ENCODE measurements around the gene NCAPG2.

NCAPG2 gene

DNA sequence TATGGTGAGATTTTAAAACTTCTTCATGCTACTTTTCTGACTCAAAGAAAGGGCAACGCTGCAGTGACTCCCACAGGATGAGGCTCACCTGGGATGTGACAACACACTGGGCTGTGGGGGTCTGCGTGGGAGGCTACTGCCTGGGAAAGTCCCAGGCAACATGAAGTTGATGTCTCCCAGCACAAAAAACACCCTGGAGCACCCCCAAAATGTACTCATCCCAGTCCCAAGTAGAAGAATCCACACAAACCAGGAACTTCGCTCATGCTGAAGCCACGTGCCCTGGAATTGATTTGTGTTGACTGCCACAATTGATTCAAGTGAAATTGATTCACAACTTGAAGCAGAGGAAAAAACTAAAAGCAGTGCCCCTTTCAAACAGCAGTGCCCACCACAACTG is 92.1 kb downstream of the NCAPG2 start:
- H3K36me3 ChIP-seq (ENCODE audit: control insufficient read depth in 1 of 2, insufficient read depth in 2 of 2, low read length in 2 of 2) = peaks cover 3 to 8% of the 10 kb centered on the region in 2 experiments
- no peak overlapping the region for H2AFZ ChIP-seq (ENCODE audit: insufficient read depth, low read length, poor library complexity)
- no peak overlapping the region for H2AK5ac ChIP-seq (ENCODE audit: low read length)
- no peak overlapping the region for H3K9ac ChIP-seq (ENCODE audit: low read length)
- no peaks in the 10 kb centered on the region for H3K79me1 ChIP-seq (ENCODE audit: low read length)
- H3K79me2 ChIP-seq (ENCODE audit: control insufficient read depth, insufficient read depth, low read length, poor library complexity) = no peaks in the 10 kb centered on the region
- H3K23ac ChIP-seq (ENCODE audit: low read length) = peak overlapping the region; percentile 83
- H3K27me3 ChIP-seq (ENCODE audit: insufficient read depth, low read length) = no peaks in the 10 kb centered on the region
- H3K9me3 ChIP-seq (ENCODE audit: insufficient read depth, low read depth, low read length) = peaks cover 3% of the 10 kb centered on the region
- H3K14ac ChIP-seq (ENCODE audit: low read length) = no peak overlapping the region
- no peak overlapping the region for H2BK12ac ChIP-seq (ENCODE audit: low read length)
- no peaks in the 10 kb centered on the region for H3K4me1 ChIP-seq (ENCODE audit: control insufficient read depth in 1 of 2, insufficient read depth in 2 of 2, low read length in 2 of 2)
- H4K12ac ChIP-seq (ENCODE audit: low read depth, low read length) = no peak overlapping the region
- H3K27ac ChIP-seq (ENCODE audit: low read depth, low read length) = no peak overlapping the region
- no peak for DNase-seq
- H3K4ac ChIP-seq (ENCODE audit: low read depth, low read length) = no peak overlapping the region
- no peak overlapping the region for H2BK5ac ChIP-seq (ENCODE audit: low read depth, low read length, poor library complexity)
- H4K91ac ChIP-seq (ENCODE audit: low read depth, low read length) = no peak overlapping the region
- H3K18ac ChIP-seq (ENCODE audit: low read length) = no peak overlapping the region
- no peak overlapping the region for H2BK120ac ChIP-seq (ENCODE audit: insufficient read depth, low read length, poor library complexity)
- no CpG with 5 or more reads among the region's 4 CpGs for WGBS (ENCODE audit: extremely low coverage, insufficient coverage, insufficient read length)
- no peak overlapping the region for H4K8ac ChIP-seq (ENCODE audit: low read depth, low read length)
- H3K4me2 ChIP-seq (ENCODE audit: low read length) = no peak overlapping the region
- H3K4me3 ChIP-seq (ENCODE audit: low read depth, low read length) = no peak overlapping the region

- no peak for DNase-seq
Measured at GRCh38 chr7:158611541-158611940, 93.1 kb downstream of the NCAPG2 start.

DNA sequence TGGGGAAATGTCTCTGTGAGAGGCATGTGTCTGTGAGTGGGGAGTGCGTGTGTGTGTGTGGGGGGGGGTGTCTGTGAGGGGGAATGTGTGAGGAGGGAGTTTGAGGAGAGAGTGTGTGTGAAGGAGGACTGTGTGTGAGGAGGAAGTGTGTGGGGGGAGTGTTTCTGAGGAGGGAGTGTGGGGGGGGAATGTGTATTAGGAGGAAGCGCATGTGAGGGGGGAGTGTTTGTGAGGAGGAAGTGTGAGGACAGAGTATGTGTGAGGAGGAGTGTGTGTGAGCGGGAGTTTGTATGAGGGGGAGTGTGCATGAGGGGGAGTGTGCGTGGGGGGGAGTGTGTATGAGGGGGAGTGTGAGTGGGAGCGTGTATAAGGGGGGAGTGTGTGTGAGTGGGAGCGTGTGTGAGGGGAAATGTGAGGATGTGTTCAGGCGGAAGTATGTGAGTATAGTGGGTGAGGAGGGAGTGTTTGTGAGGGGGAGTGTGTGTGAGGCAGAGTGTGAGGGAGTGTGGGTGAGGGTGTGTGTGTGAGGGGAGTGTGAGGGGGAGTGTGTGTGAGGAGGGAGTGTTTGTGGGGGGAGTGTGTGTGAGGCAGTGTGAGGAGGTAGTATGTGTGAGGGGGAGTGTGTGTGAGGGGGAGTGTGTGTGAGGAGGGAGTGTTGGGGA is 95.2 kb downstream of the NCAPG2 start:
- Histone ChIP-seq H3K23ac (ENCODE audit: low read length) (no peak overlapping the region), H3K4me2 (ENCODE audit: low read length) (no peak overlapping the region), H3K79me1 (ENCODE audit: low read length) (no peaks in the 10 kb centered on the region), H4K12ac (ENCODE audit: low read depth, low read length) (no peak overlapping the region), H2BK5ac (ENCODE audit: low read depth, low read length, poor library complexity) (no peak overlapping the region), H3K79me2 (ENCODE audit: control insufficient read depth, insufficient read depth, low read length, poor library complexity) (no peaks in the 10 kb centered on the region), H3K4me1 (ENCODE audit: control insufficient read depth in 1 of 2, insufficient read depth in 2 of 2, low read length in 2 of 2) (no peaks in the 10 kb centered on the region), H2BK120ac (ENCODE audit: insufficient read depth, low read length, poor library complexity) (no peak overlapping the region), H3K14ac (ENCODE audit: low read length) (no peak overlapping the region), H2AK5ac (ENCODE audit: low read length) (no peak overlapping the region), H3K27me3 (ENCODE audit: insufficient read depth, low read length) (no peaks in the 10 kb centered on the region), H2AFZ (ENCODE audit: insufficient read depth, low read length, poor library complexity) (no peak overlapping the region), H2BK12ac (ENCODE audit: low read length) (no peak overlapping the region), H4K91ac (ENCODE audit: low read depth, low read length) (no peak overlapping the region), H3K18ac (ENCODE audit: low read length) (no peak overlapping the region), H3K4ac (ENCODE audit: low read depth, low read length) (no peak overlapping the region), H3K9ac (ENCODE audit: low read length) (no peak overlapping the region), H3K36me3 (ENCODE audit: control insufficient read depth in 1 of 2, insufficient read depth in 2 of 2, low read length in 2 of 2) (peaks cover 6 to 8% of the 10 kb centered on the region in 2 experiments), H3K9me3 (ENCODE audit: insufficient read depth, low read depth, low read length) (peaks cover 3% of the 10 kb centered on the region), H3K4me3 (ENCODE audit: low read depth, low read length) (peak overlapping the region; percentile 44), H3K27ac (ENCODE audit: low read depth, low read length) (no peak overlapping the region), H4K8ac (ENCODE audit: low read depth, low read length) (no peak overlapping the region)
- DNase-seq = no peak
- 100% methylated on average over 6 of the region's 7 CpGs for WGBS (ENCODE audit: extremely low coverage, insufficient coverage, insufficient read length)

More at GRCh38 chr7:158611541-158611940, 93.1 kb downstream of the NCAPG2 start:
- H3K9ac ChIP-seq (ENCODE audit: low read length) = no peak overlapping the region
- no peak overlapping the region for H3K23ac ChIP-seq (ENCODE audit: low read length)
- H4K12ac ChIP-seq (ENCODE audit: low read depth, low read length) = no peak overlapping the region
- no CpG with 5 or more reads among the region's 8 CpGs for WGBS (ENCODE audit: extremely low coverage, insufficient coverage, insufficient read length)
- H3K79me1 ChIP-seq (ENCODE audit: low read length) = no peaks in the 10 kb centered on the region
- no peak overlapping the region for H4K91ac ChIP-seq (ENCODE audit: low read depth, low read length)
- no peaks in the 10 kb centered on the region for H3K79me2 ChIP-seq (ENCODE audit: control insufficient read depth, insufficient read depth, low read length, poor library complexity)
- H2BK12ac ChIP-seq (ENCODE audit: low read length) = no peak overlapping the region
- H4K8ac ChIP-seq (ENCODE audit: low read depth, low read length) = no peak overlapping the region
- no peak overlapping the region for H3K18ac ChIP-seq (ENCODE audit: low read length)
- no peak overlapping the region for H2AFZ ChIP-seq (ENCODE audit: insufficient read depth, low read length, poor library complexity)
- no peak overlapping the region for H2BK120ac ChIP-seq (ENCODE audit: insufficient read depth, low read length, poor library complexity)
- H3K27ac ChIP-seq (ENCODE audit: low read depth, low read length) = no peak overlapping the region
- H2BK5ac ChIP-seq (ENCODE audit: low read depth, low read length, poor library complexity) = no peak overlapping the region
- no peaks in the 10 kb centered on the region for H3K27me3 ChIP-seq (ENCODE audit: insufficient read depth, low read length)
- no peak overlapping the region for H3K4ac ChIP-seq (ENCODE audit: low read depth, low read length)
- H3K36me3 ChIP-seq (ENCODE audit: control insufficient read depth in 1 of 2, insufficient read depth in 2 of 2, low read length in 2 of 2) = peaks cover 7 to 8% of the 10 kb centered on the region in 2 experiments
- H3K4me3 ChIP-seq (ENCODE audit: low read depth, low read length) = no peak overlapping the region
- peaks cover 3% of the 10 kb centered on the region for H3K9me3 ChIP-seq (ENCODE audit: insufficient read depth, low read depth, low read length)
- no peaks in the 10 kb centered on the region for H3K4me1 ChIP-seq (ENCODE audit: control insufficient read depth in 1 of 2, insufficient read depth in 2 of 2, low read length in 2 of 2)
- H2AK5ac ChIP-seq (ENCODE audit: low read length) = no peak overlapping the region
- no peak overlapping the region for H3K14ac ChIP-seq (ENCODE audit: low read length)
- no peak overlapping the region for H3K4me2 ChIP-seq (ENCODE audit: low read length)

DNA sequence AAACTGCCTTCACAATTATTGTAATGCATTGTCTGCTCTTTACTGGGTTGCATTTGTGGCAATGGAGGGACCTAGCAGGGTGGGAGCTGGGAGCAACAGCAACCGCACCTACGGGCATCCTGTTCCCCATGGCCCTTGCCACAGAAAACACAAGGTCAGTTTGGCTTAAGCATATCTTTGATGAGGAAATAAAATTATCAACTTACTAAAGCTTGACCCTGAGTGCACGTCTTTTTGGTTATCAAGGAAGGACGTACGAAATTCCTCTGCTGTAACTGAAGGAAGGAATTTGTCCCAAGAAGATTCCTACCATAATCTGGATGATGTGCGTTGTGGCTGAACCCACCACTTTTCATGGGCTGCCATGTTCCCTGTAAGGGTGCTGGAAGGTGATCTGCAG is 97.0 kb downstream of the NCAPG2 start:
- Histone ChIP-seq H3K4ac (ENCODE audit: low read depth, low read length) (no peak overlapping the region), H2BK12ac (ENCODE audit: low read length) (no peak overlapping the region), H3K4me3 (ENCODE audit: low read depth, low read length) (no peak overlapping the region), H3K9me3 (ENCODE audit: insufficient read depth, low read depth, low read length) (peaks cover 3% of the 10 kb centered on the region), H3K79me1 (ENCODE audit: low read length) (no peaks in the 10 kb centered on the region), H4K8ac (ENCODE audit: low read depth, low read length) (no peak overlapping the region), H3K14ac (ENCODE audit: low read length) (no peak overlapping the region), H3K27me3 (ENCODE audit: insufficient read depth, low read length) (no peaks in the 10 kb centered on the region), H2BK5ac (ENCODE audit: low read depth, low read length, poor library complexity) (no peak overlapping the region), H3K4me2 (ENCODE audit: low read length) (no peak overlapping the region), H2AK5ac (ENCODE audit: low read length) (no peak overlapping the region), H3K9ac (ENCODE audit: low read length) (no peak overlapping the region), H2AFZ (ENCODE audit: insufficient read depth, low read length, poor library complexity) (no peak overlapping the region), H4K91ac (ENCODE audit: low read depth, low read length) (no peak overlapping the region), H3K4me1 (ENCODE audit: control insufficient read depth in 1 of 2, insufficient read depth in 2 of 2, low read length in 2 of 2) (no peaks in the 10 kb centered on the region), H3K27ac (ENCODE audit: low read depth, low read length) (no peak overlapping the region), H3K79me2 (ENCODE audit: control insufficient read depth, insufficient read depth, low read length, poor library complexity) (no peaks in the 10 kb centered on the region), H3K23ac (ENCODE audit: low read length) (no peak overlapping the region), H4K12ac (ENCODE audit: low read depth, low read length) (no peak overlapping the region), H3K18ac (ENCODE audit: low read length) (no peak overlapping the region), H3K36me3 (ENCODE audit: control insufficient read depth in 1 of 2, insufficient read depth in 2 of 2, low read length in 2 of 2) (peaks cover 6 to 8% of the 10 kb centered on the region in 2 experiments), H2BK120ac (ENCODE audit: insufficient read depth, low read length, poor library complexity) (no peak overlapping the region)
- WGBS (ENCODE audit: extremely low coverage, insufficient coverage, insufficient read length) = no CpG with 5 or more reads among the region's 6 CpGs
- no peak for DNase-seq

Measured in trophoblast cell (in vitro differentiated cells and primary cell).